H9 (cell line): ENCODE measurements around the gene MRPL48. TPM values are rescaled to one million over a fixed set of nuclear protein-coding genes. Genes with fewer than 3 reads are reported as not detected.

Source experiments
- DNase-seq: peaks from one replicate; pipeline ENCODE4 v3.0.0-alpha.2; 2017
- H2AFZ ChIP-seq: one replicate; pipeline ENCODE4 v1.6.1; 2013; ENCODE audit warnings: mild to moderate bottlenecking, low read length, control low read depth, moderate library complexity
- H2AK5ac ChIP-seq: 2 replicates; pipeline ENCODE4 v1.6.1; 2013; ENCODE audit warnings: low read length, control low read depth, mixed read lengths; ENCODE audit not compliant: insufficient read length
- H2BK120ac ChIP-seq: one replicate; pipeline ENCODE4 v1.6.1; 2013; ENCODE audit warnings: low read depth, mild to moderate bottlenecking, low read length, control low read depth, inconsistent platforms; ENCODE audit not compliant: poor library complexity, severe bottlenecking
- H2BK12ac ChIP-seq: 2 replicates; pipeline ENCODE4 v1.6.1; 2013; ENCODE audit warnings: low read length, control low read depth, mixed read lengths, low read depth; ENCODE audit not compliant: insufficient read length
- H2BK15ac ChIP-seq: 2 replicates; pipeline ENCODE4 v1.6.1; 2013; ENCODE audit warnings: low read depth, low read length, control low read depth
- H2BK20ac ChIP-seq: one replicate; pipeline ENCODE4 v1.6.1; 2013; ENCODE audit warnings: low read depth, mild to moderate bottlenecking, low read length, control low read depth, inconsistent platforms; ENCODE audit not compliant: poor library complexity, severe bottlenecking
- H2BK5ac ChIP-seq: 2 replicates; pipeline ENCODE4 v1.6.1; 2013; ENCODE audit warnings: low read length, control low read depth, mixed read lengths; ENCODE audit not compliant: insufficient read length
- H3K14ac ChIP-seq: 2 replicates; pipeline ENCODE4 v1.6.1; 2013; ENCODE audit warnings: low read length, control low read depth; ENCODE audit not compliant: insufficient read depth
- H3K18ac ChIP-seq: 2 replicates; pipeline ENCODE4 v1.6.1; 2013; ENCODE audit warnings: low read depth, mild to moderate bottlenecking, mixed read lengths, low read length, control low read depth; ENCODE audit not compliant: insufficient read length
- H3K23ac ChIP-seq: 2 replicates; pipeline ENCODE4 v1.6.1; 2013; ENCODE audit warnings: low read length, control low read depth, mixed read lengths, low read depth; ENCODE audit not compliant: insufficient read length
- H3K23me2 ChIP-seq: 2 replicates; pipeline ENCODE4 v1.6.1; 2013; ENCODE audit warnings: low read depth, mild to moderate bottlenecking, mixed read lengths, low read length, control low read depth; ENCODE audit not compliant: insufficient read length, poor library complexity, severe bottlenecking
- H3K27ac ChIP-seq: 2 replicates; pipeline ENCODE4 v1.5.1; 2013; ENCODE audit warnings: low read length, control low read depth, mixed read lengths, low read depth; ENCODE audit not compliant: insufficient read length
- H3K27me3 ChIP-seq: 2 replicates; pipeline ENCODE4 v1.6.1; 2013; ENCODE audit warnings: low read length, control low read depth, inconsistent platforms; ENCODE audit not compliant: insufficient read depth
- H3K4ac ChIP-seq: 2 replicates; pipeline ENCODE4 v1.6.1; 2013; ENCODE audit warnings: low read depth, mild to moderate bottlenecking, control low read depth, inconsistent platforms, low read length, moderate library complexity
- H3K4me1 ChIP-seq: 2 replicates; pipeline ENCODE4 v1.6.1; 2013; ENCODE audit warnings: low read length, control low read depth, inconsistent platforms; ENCODE audit not compliant: insufficient read depth
- H3K4me2 ChIP-seq: 2 replicates; pipeline ENCODE4 v1.6.1; 2013; ENCODE audit warnings: low read length, control low read depth, mixed read lengths; ENCODE audit not compliant: insufficient read length, insufficient read depth
- H3K56ac ChIP-seq: 2 replicates; pipeline ENCODE4 v1.6.1; 2013; ENCODE audit warnings: low read depth, mild to moderate bottlenecking, mixed read lengths, low read length, control low read depth; ENCODE audit not compliant: insufficient read length
- H3K79me1 ChIP-seq: 2 replicates; pipeline ENCODE4 v1.6.1; 2013; ENCODE audit warnings: low read depth, mild to moderate bottlenecking, moderate library complexity, low read length, control low read depth, inconsistent platforms; ENCODE audit not compliant: insufficient read depth, poor library complexity, severe bottlenecking
- H3K79me2 ChIP-seq: 2 replicates; pipeline ENCODE4 v1.6.1; 2013; ENCODE audit warnings: low read length, control low read depth, inconsistent platforms; ENCODE audit not compliant: insufficient read depth
- H3K9ac ChIP-seq: 2 replicates; pipeline ENCODE4 v1.6.1; 2013; ENCODE audit warnings: low read length, control low read depth, mixed read lengths; ENCODE audit not compliant: insufficient read length; ENCODE audit errors: extremely low read depth
- H3K9me3 ChIP-seq: one replicate; pipeline ENCODE4 v1.6.1; 2013; ENCODE audit warnings: low read depth, low read length, inconsistent platforms; ENCODE audit not compliant: control insufficient read depth
- H3T11ph ChIP-seq: one replicate; pipeline ENCODE4 v1.6.1; 2013; ENCODE audit warnings: mild to moderate bottlenecking, low read length, control low read depth, inconsistent platforms
- H4K20me1 ChIP-seq: one replicate; pipeline ENCODE4 v1.6.1; 2013; ENCODE audit not compliant: control insufficient read depth, insufficient read length, insufficient read depth
- H4K5ac ChIP-seq: 2 replicates; pipeline ENCODE4 v1.6.1; 2013; ENCODE audit warnings: low read depth, mild to moderate bottlenecking, mixed read lengths, low read length, control low read depth; ENCODE audit not compliant: insufficient read length
- H4K8ac ChIP-seq: replicated peaks from 2 replicates; pipeline ENCODE4 v1.6.1; 2013; ENCODE audit warnings: low read length, control low read depth, mixed read lengths, low read depth; ENCODE audit not compliant: insufficient read length
- H4K91ac ChIP-seq: 2 replicates; pipeline ENCODE4 v1.6.1; 2013; ENCODE audit warnings: low read depth, mild to moderate bottlenecking, moderate library complexity, mixed read lengths, low read length, control low read depth; ENCODE audit not compliant: insufficient read length
- H3K27ac Mint-ChIP-seq, 3 experiments: 2 replicates in 2 of 3; 3 replicates in 1 of 3; pipeline ENCODE4 v1.8.0; 2020 to 2021; ENCODE audit warnings: mixed read lengths in 3 of 3, mild to moderate bottlenecking in 1 of 3, moderate library complexity in 1 of 3
- H3K27me3 Mint-ChIP-seq: 2 replicates; pipeline ENCODE4 v1.8.0; 2021; ENCODE audit warnings: low read depth, mild to moderate bottlenecking, moderate library complexity, mixed read lengths
- H3K36me3 Mint-ChIP-seq, 3 experiments: 2 replicates in 2 of 3; 3 replicates in 1 of 3; pipeline ENCODE4 v1.8.0; 2020 to 2021; ENCODE audit warnings: low read depth in 3 of 3, mixed read lengths in 3 of 3; ENCODE audit not compliant: insufficient read depth in 1 of 3
- H3K4me1 Mint-ChIP-seq, 2 experiments: 2 replicates each; pipeline ENCODE4 v1.8.0; 2020; ENCODE audit warnings: mixed read lengths in 2 of 2
- H3K4me3 Mint-ChIP-seq, 2 experiments: 2 replicates in 1 of 2; 3 replicates in 1 of 2; pipeline ENCODE4 v1.8.0; 2020 to 2021; ENCODE audit warnings: mild to moderate bottlenecking in 2 of 2, mixed read lengths in 2 of 2, moderate library complexity in 1 of 2
- H3K9me3 Mint-ChIP-seq, 2 experiments: 2 replicates in 1 of 2; 3 replicates in 1 of 2; pipeline ENCODE4 v1.8.0; 2020; ENCODE audit warnings: mild to moderate bottlenecking in 2 of 2, mixed read lengths in 2 of 2, moderate library complexity in 1 of 2
- CTCF ChIP-seq: fragments of 200-600 bp; sonication (generic); conservative IDR thresholded peaks from 3 replicates; pipeline ENCODE4 v1.8.0; 2021; ENCODE audit warnings: antibody characterized with exemption, mild to moderate bottlenecking
- WGBS: extraction: QIAGEN DNeasy Blood & Tissue Kit; methylation state at CpG from one replicate; pipeline ENCODE4 v1.1.7; 2013; ENCODE audit warnings: missing lambda C conversion rate, low lambda C conversion rate, mixed read lengths; ENCODE audit not compliant: insufficient read length; ENCODE audit errors: extremely low coverage; 5-methylcytosine and 5-hydroxymethylcytosine counted together
- total RNA-seq: library from RNA; stranded (reverse); gene quantifications from 2 replicates; pipeline ENCODE4 v1.2.1, GENCODE V29; 2021

Gene MRPL48
- total RNA-seq, 1 experiment from 2014 or later: 36.4 TPM

GRCh38 chr11:73852049-73852448 lies 64.4 kb downstream of the MRPL48 start:
- Histone ChIP-seq H3K23me2 (no peaks in the 10 kb centered on the region), H3K9ac (no peak overlapping the region), H2BK120ac (no peak overlapping the region), H4K8ac (no peak overlapping the region), H3K4me2 (no peak overlapping the region), H2BK20ac (no peak overlapping the region), H2AFZ (no peak overlapping the region), H4K20me1 (no peaks in the 10 kb centered on the region), H3K18ac (no peak overlapping the region), H4K91ac (no peak overlapping the region), H3K79me1 (no peaks in the 10 kb centered on the region), H3K4ac (no peak overlapping the region), H4K5ac (no peak overlapping the region), H2BK12ac (no peak overlapping the region), H2BK15ac (no peak overlapping the region), H3K4me1 (0 out of 2 replicates have a peak, but pooled peaks cover 3% of the 10 kb centered on the region), H3K27ac (no peak overlapping the region), H3T11ph (no peak overlapping the region), H3K79me2 (no peaks in the 10 kb centered on the region), H3K56ac (no peak overlapping the region), H3K9me3 (no peaks in the 10 kb centered on the region), H3K27me3 (no peaks in the 10 kb centered on the region), H2AK5ac (no peak overlapping the region), H3K23ac (no peak overlapping the region), H3K14ac (no peak overlapping the region), H2BK5ac (no peak overlapping the region)
- Mint-ChIP-seq H3K4me1 (peaks cover 2 to 13% of the 10 kb centered on the region in 2 experiments), H3K36me3 (peaks cover 0 to 5% (median 0%) of the 10 kb centered on the region in 3 experiments; a peak in 4 of 7 replicates), H3K27ac (no peak overlapping the region), H3K9me3 (no peaks in the 10 kb centered on the region), H3K4me3 (no peak overlapping the region), H3K27me3 (no peaks in the 10 kb centered on the region)
- DNase-seq: no peak
- WGBS: no CpG with 5 or more reads among the region's 3 CpGs
- no peak for TF ChIP-seq CTCF
